Lower leg skin (tissue), 3 donors: ENCODE results near the gene BCL7A.

ENCODE experiments used
- CTCF ChIP-seq, 3 donors: fragments of 450-650 bp; IDR thresholded peaks; one replicate each; pipeline ENCODE4 v1.5.1; 2016; ENCODE audit warnings: antibody characterized with exemption in 3 of 3, mild to moderate bottlenecking in 3 of 3, moderate library complexity in 2 of 3
- POLR2A ChIP-seq, 2 donors: fragments of 450-650 bp; IDR thresholded peaks; one replicate each; pipeline ENCODE4 v1.6.1; 2016 to 2017; ENCODE audit warnings: antibody characterized with exemption in 2 of 2, mild to moderate bottlenecking in 1 of 2, moderate library complexity in 1 of 2

GRCh38 chr12:121981456-121981855 lies 40.2 kb upstream of the BCL7A start:
- TF ChIP-seq CTCF (IDR thresholded peaks at IDR 0.05) (no peak), POLR2A (IDR thresholded peaks at IDR 0.05) (no peak)
